SK-N-SH treated with all-trans-retinoic acid at 6 μM for 48 hours (cell line): ENCODE results near the gene ZBTB42.

Experiments used
- ATAC-seq: fragments of 200-7000 bp; cut with Tn5 transposase; 3 replicates; pipeline ENCODE4 v1.9.1; 2020; ENCODE audit warnings: mild to moderate bottlenecking, moderate library complexity
- ARNTL ChIP-seq: fragments of 450-650 bp; formaldehyde crosslinking; IDR thresholded peaks from 2 replicates; pipeline ENCODE4 v1.5.0; 2020; ENCODE audit warnings: low read depth, mild to moderate bottlenecking, moderate library complexity, borderline replicate concordance
- BACH2 ChIP-seq: fragments of 250-450 bp; sonication (Bioruptor Pico); IDR thresholded peaks from 2 replicates; pipeline ENCODE4 v1.9.0; 2021; ENCODE audit warnings: mild to moderate bottlenecking, borderline replicate concordance
- CREB5 ChIP-seq: fragments of 250-450 bp; sonication (Bioruptor Pico); IDR thresholded peaks from 2 replicates; pipeline ENCODE4 v1.5.1; 2020; ENCODE audit warnings: low read depth, mild to moderate bottlenecking, moderate library complexity
- CSDC2 ChIP-seq: fragments of 250-450 bp; sonication (Bioruptor Pico); IDR thresholded peaks from 2 replicates; pipeline ENCODE4 v1.5.0; 2020; ENCODE audit warnings: mild to moderate bottlenecking, moderate library complexity
- CSRNP3 ChIP-seq: fragments of 250-450 bp; sonication (Bioruptor Pico); IDR thresholded peaks from 2 replicates; pipeline ENCODE4 v1.5.1; 2021; ENCODE audit warnings: mild to moderate bottlenecking, moderate library complexity
- ESRRG ChIP-seq: fragments of 250-450 bp; sonication (Bioruptor Pico); IDR thresholded peaks from 2 replicates; pipeline ENCODE4 v1.6.1; 2021; ENCODE audit warnings: mild to moderate bottlenecking
- GLIS3 ChIP-seq: fragments of 250-450 bp; sonication (Bioruptor Pico); IDR thresholded peaks from 2 replicates; pipeline ENCODE4 v1.5.0; 2020; ENCODE audit warnings: mild to moderate bottlenecking, moderate library complexity
- ISL1 ChIP-seq: fragments of 250-450 bp; sonication (Bioruptor Pico); IDR thresholded peaks from 2 replicates; pipeline ENCODE4 v2.1.2; 2022; ENCODE audit warnings: mild to moderate bottlenecking, moderate library complexity
- OSR1 ChIP-seq: fragments of 250-450 bp; sonication (Bioruptor Pico); IDR thresholded peaks from 2 replicates; pipeline ENCODE4 v1.8.0; 2022; ENCODE audit warnings: moderate library complexity, mild to moderate bottlenecking, inconsistent platforms
- PATZ1 ChIP-seq: fragments of 250-450 bp; sonication (Bioruptor Pico); IDR thresholded peaks from 2 replicates; pipeline ENCODE4 v1.8.0; 2020; ENCODE audit warnings: mild to moderate bottlenecking, moderate library complexity, borderline replicate concordance
- PPARA ChIP-seq: fragments of 250-450 bp; sonication (Bioruptor Pico); IDR thresholded peaks from 2 replicates; pipeline ENCODE4 v1.5.0; 2020; ENCODE audit warnings: mild to moderate bottlenecking, borderline replicate concordance
- RARB ChIP-seq: fragments of 250-450 bp; sonication (Bioruptor Pico); IDR thresholded peaks from 2 replicates; pipeline ENCODE4 v1.8.0; 2021; ENCODE audit warnings: mild to moderate bottlenecking, moderate library complexity
- SNAI2 ChIP-seq: fragments of 250-450 bp; sonication (Bioruptor Pico); IDR thresholded peaks from 2 replicates; pipeline ENCODE4 v1.5.0; 2020; ENCODE audit warnings: mild to moderate bottlenecking, moderate library complexity
- TCF4 ChIP-seq: fragments of 250-450 bp; sonication (Bioruptor Pico); IDR thresholded peaks from 2 replicates; pipeline ENCODE4 v1.8.0; 2021; ENCODE audit warnings: mild to moderate bottlenecking, moderate library complexity, borderline replicate concordance
- TOX ChIP-seq: fragments of 250-450 bp; sonication (Bioruptor Pico); IDR thresholded peaks from 2 replicates; pipeline ENCODE4 v1.8.0; 2021; ENCODE audit warnings: mild to moderate bottlenecking, moderate library complexity, borderline replicate concordance
- TSHZ2 ChIP-seq: fragments of 250-450 bp; sonication (Bioruptor Pico); IDR thresholded peaks from 2 replicates; pipeline ENCODE4 v1.5.0; 2020; ENCODE audit warnings: mild to moderate bottlenecking, moderate library complexity
- ZFP3 ChIP-seq: fragments of 250-450 bp; sonication (Bioruptor Pico); IDR thresholded peaks from 2 replicates; pipeline ENCODE4 v1.5.0; 2020; ENCODE audit warnings: mild to moderate bottlenecking, moderate library complexity
- ZFP30 ChIP-seq: fragments of 450-650 bp; formaldehyde crosslinking; IDR thresholded peaks from 2 replicates; pipeline ENCODE4 v1.5.0; 2022; ENCODE audit warnings: mild to moderate bottlenecking, moderate library complexity
- ZNF565 ChIP-seq: fragments of 450-650 bp; formaldehyde crosslinking; conservative IDR thresholded peaks from 2 replicates; pipeline ENCODE4 v1.5.0; 2020; ENCODE audit warnings: low read depth, mild to moderate bottlenecking, moderate library complexity
- ZNF8 ChIP-seq: fragments of 450-650 bp; formaldehyde crosslinking; IDR thresholded peaks from 2 replicates; pipeline ENCODE4 v1.5.0; 2020; ENCODE audit warnings: mild to moderate bottlenecking, moderate library complexity

Gene ZBTB42

GRCh38 chr14:104800771-104801519 is at the start of gene ZBTB42:
Gene ZBTB42, plus strand, starts transcription at chr14:104801101. Its CDS starts 97 bp downstream, at chr14:104801198.
- TF ChIP-seq RARB (CRISPR knock-in tag): no peak
- no peak for TF ChIP-seq CSRNP3
- no peak for TF ChIP-seq ZNF565 (CRISPR knock-in tag)
- no peak for TF ChIP-seq ESRRG (CRISPR knock-in tag)
- TF ChIP-seq TCF4: no peak
- no peak for TF ChIP-seq ZFP3 (CRISPR knock-in tag)
- no peak for TF ChIP-seq ZFP30 (CRISPR knock-in tag)
- peak; percentile 19 for ATAC-seq

- no peak for ATAC-seq
- TF ChIP-seq SNAI2 (no peak), CREB5 (CRISPR knock-in tag) (no peak), PPARA (CRISPR knock-in tag) (no peak), BACH2 (CRISPR knock-in tag) (no peak), CSRNP3 (no peak), ARNTL (CRISPR knock-in tag) (no peak), TSHZ2 (CRISPR knock-in tag) (no peak), CSDC2 (CRISPR knock-in tag) (no peak), ISL1 (no peak)
These were observed 49.1 kb upstream of the ZBTB42 start for GRCh38 chr14:104751539-104752422.

GRCh38 chr14:104752423-104752734 is 48.5 kb upstream of the ZBTB42 start:
- peak; percentile 94 for ATAC-seq

GRCh38 chr14:104752735-104753527 is 48.0 kb upstream of the ZBTB42 start, which contains the start of gene SIVA1:
Gene SIVA1, plus strand, starts transcription at chr14:104753147. Its CDS starts 55 bp downstream, at chr14:104753202.
- TF ChIP-seq TOX (CRISPR knock-in tag): no peak
- TF ChIP-seq GLIS3: no peak
- no peak for TF ChIP-seq OSR1 (CRISPR knock-in tag)
- no peak for TF ChIP-seq PATZ1 (CRISPR knock-in tag)
- TF ChIP-seq ESRRG (CRISPR knock-in tag): no peak
- TF ChIP-seq PPARA (CRISPR knock-in tag): no peak
- TF ChIP-seq ZNF565 (CRISPR knock-in tag): no peak
- TF ChIP-seq ZNF8: no peak
- ATAC-seq: peak; percentile 96

More at GRCh38 chr14:104752423-104752734, 48.5 kb upstream of the ZBTB42 start:
- no peak for TF ChIP-seq BACH2 (CRISPR knock-in tag)
